ENCODE data around the gene EDDM13.

- TF ChIP-seq POLR2A (IDR thresholded peaks at IDR 0.05) (no peak), CTCF (IDR thresholded peaks at IDR 0.05) (no peak)
These were observed 45.2 kb downstream of the EDDM13 start for GRCh38 chr19:56317749-56318148.

All from Peyer's patch (tissue), 4 donors.